Activated CD4-positive, alpha-beta T cell treated with anti-CD3 and anti-CD28 coated beads for 4 hours (primary cell): Measurements from ENCODE around the gene FXR2.
"Not testable (repeated sequence)": the region's sequence is repeated elsewhere in the genome, so short reads cannot be mapped to it uniquely, and the experiment has no call there.

ENCODE experiments used
- DNase-seq, 2 donors: peaks; one replicate each; pipeline ENCODE4 v3.0.0-alpha.2; 2020

The FXR2 gene

GRCh38 chr17:7614425-7615264 lies at the start of gene FXR2:
Gene FXR2, minus strand, starts transcription at chr17:7614897. Its CDS starts 365 bp downstream, at chr17:7614532.
- peak; percentile 98 for DNase-seq

GRCh38 chr17:7656958-7657609 lies 42.4 kb upstream of the FXR2 start:
- no peak for DNase-seq

- no peak for DNase-seq
Observed at GRCh38 chr17:7655541-7655840, 40.8 kb upstream of the FXR2 start.

GRCh38 chr17:7654832-7655540 lies 40.3 kb upstream of the FXR2 start:
- DNase-seq = no peak

GRCh38 chr17:7652388-7653356 lies 38.0 kb upstream of the FXR2 start:
- DNase-seq = no peak

GRCh38 chr17:7651665-7652387 lies 37.1 kb upstream of the FXR2 start:
- no peak for DNase-seq

GRCh38 chr17:7651097-7651664 lies 36.5 kb upstream of the FXR2 start:
- DNase-seq = no peak

- DNase-seq = peak; percentile 73 to 79
Observed at GRCh38 chr17:7650509-7651096, 35.9 kb upstream of the FXR2 start, which contains the start of gene ATP1B2. Gene ATP1B2, plus strand, starts transcription at chr17:7650926. Its CDS starts 593 bp downstream, at chr17:7651519.

- no peak for DNase-seq
Observed at GRCh38 chr17:7647018-7647417, 32.3 kb upstream of the FXR2 start.

GRCh38 chr17:7646457-7646856 lies 31.8 kb upstream of the FXR2 start:
- no peak for DNase-seq

GRCh38 chr17:7644775-7645174 lies 30.1 kb upstream of the FXR2 start:
- no peak for DNase-seq

- DNase-seq = not testable (repeated sequence)
Observed at GRCh38 chr17:7641635-7642034, 26.9 kb upstream of the FXR2 start.

GRCh38 chr17:7640783-7641182 lies 26.1 kb upstream of the FXR2 start:
- no peak for DNase-seq

- DNase-seq = no peak
Observed at GRCh38 chr17:7636163-7636562, 21.5 kb upstream of the FXR2 start.

GRCh38 chr17:7634384-7634783 lies 19.7 kb upstream of the FXR2 start:
- no peak for DNase-seq

GRCh38 chr17:7633093-7633492 lies 18.4 kb upstream of the FXR2 start:
- no peak for DNase-seq

- peak in 1 of 2 donors; percentile 22 for DNase-seq
Observed at GRCh38 chr17:7632492-7632894, 17.8 kb upstream of the FXR2 start.

GRCh38 chr17:7631398-7632380 lies 17.0 kb upstream of the FXR2 start:
- no peak for DNase-seq

- no peak for DNase-seq
Observed at GRCh38 chr17:7629939-7630571, 15.4 kb upstream of the FXR2 start, which contains the start of gene SHBG. Gene SHBG, plus strand, starts transcription at chr17:7630135. Its CDS starts 38 bp downstream, at chr17:7630173.
